ENCODE results near the gene RAD54L.
"Not testable (repeated sequence)": the region's sequence is repeated elsewhere in the genome, so short reads cannot be mapped to it uniquely, and the experiment has no call there.

DNA sequence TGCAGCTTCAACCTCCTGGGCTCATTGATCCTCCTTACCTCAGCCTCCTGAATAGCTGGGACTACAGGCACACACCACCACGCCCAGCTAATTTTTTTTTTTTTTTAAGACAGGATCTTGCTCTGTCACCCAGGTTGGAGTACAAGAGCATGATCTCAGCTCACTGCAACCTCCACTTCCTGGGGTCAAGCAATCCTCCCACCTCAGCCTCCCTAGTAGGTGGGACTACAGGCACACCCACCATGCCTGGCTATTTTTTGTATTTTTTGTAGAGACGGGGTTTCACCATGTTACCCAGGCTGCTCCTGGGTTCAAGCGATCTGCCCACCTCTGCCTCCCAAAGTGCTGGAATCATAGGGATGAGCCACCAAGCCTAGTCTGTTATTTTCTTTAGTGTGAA, 3.7 kb upstream of the RAD54L start:
- TF ChIP-seq, protein P1, sequence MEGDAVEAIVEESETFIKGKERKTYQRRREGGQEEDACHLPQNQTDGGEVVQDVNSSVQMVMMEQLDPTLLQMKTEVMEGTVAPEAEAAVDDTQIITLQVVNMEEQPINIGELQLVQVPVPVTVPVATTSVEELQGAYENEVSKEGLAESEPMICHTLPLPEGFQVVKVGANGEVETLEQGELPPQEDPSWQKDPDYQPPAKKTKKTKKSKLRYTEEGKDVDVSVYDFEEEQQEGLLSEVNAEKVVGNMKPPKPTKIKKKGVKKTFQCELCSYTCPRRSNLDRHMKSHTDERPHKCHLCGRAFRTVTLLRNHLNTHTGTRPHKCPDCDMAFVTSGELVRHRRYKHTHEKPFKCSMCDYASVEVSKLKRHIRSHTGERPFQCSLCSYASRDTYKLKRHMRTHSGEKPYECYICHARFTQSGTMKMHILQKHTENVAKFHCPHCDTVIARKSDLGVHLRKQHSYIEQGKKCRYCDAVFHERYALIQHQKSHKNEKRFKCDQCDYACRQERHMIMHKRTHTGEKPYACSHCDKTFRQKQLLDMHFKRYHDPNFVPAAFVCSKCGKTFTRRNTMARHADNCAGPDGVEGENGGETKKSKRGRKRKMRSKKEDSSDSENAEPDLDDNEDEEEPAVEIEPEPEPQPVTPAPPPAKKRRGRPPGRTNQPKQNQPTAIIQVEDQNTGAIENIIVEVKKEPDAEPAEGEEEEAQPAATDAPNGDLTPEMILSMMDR (IDR thresholded peaks at IDR 0.05): not testable (repeated sequence)
- not testable (repeated sequence) for TF ChIP-seq POLR2A (IDR thresholded peaks at IDR 0.05)

Data from vagina (tissue), 2 donors.